ENCODE results near the gene SLCO4A1. TPM values are rescaled to one million over a fixed set of nuclear protein-coding genes. Genes with fewer than 3 reads are reported as not detected.
A peak's percentile ranks its signal among the peaks of the same experiment; 100 is the strongest.

SLCO4A1 gene
- total RNA-seq, 1 donor from 2014 or later = 26.5 TPM

DNA sequence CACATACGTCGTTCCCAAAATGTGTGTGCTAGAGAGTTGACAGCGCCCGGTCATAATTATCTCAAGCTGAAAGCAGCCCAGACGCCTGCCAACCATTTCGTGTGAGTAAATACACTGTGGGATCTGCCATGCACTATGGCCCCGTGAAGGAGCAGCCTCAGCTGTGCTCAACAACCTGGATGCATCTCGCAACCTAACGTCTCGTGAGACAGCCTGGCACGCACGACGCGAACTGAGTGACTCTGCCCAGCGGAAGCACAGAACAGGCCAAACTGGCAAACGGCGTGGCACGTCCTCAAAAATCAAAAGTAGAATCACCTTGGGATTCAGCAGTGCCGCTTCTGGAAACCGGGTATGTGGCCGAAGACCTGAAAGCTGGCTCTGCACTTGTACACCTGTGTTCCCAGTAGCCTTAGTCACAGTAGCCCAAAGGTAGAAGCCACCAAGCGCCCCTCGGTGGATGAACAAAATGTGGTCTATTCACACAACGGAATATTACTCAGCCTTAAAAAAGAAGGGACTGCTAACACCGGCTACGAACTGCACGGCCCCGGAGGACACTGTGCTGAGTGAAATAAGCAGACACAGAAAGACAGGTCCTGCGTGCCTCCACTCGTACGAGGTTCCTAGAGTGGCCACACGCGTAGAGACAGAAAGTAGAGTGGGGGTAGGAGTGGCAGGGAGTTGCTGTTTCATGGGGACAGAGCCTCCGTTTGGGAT is 27.2 kb upstream of the SLCO4A1 start:
- peak overlapping the region; percentile 38 for H3K27ac Mint-ChIP-seq (ENCODE audit: unreplicated experiment)
- peaks cover 5% of the 10 kb centered on the region for H3K36me3 Mint-ChIP-seq (ENCODE audit: unreplicated experiment)
- H3K4me3 Mint-ChIP-seq (ENCODE audit: unreplicated experiment) = peak overlapping the region; percentile 30
- H3K27me3 Mint-ChIP-seq (ENCODE audit: unreplicated experiment) = peaks cover 9% of the 10 kb centered on the region
- DNase-seq = no peak
- TF ChIP-seq, protein P1, sequence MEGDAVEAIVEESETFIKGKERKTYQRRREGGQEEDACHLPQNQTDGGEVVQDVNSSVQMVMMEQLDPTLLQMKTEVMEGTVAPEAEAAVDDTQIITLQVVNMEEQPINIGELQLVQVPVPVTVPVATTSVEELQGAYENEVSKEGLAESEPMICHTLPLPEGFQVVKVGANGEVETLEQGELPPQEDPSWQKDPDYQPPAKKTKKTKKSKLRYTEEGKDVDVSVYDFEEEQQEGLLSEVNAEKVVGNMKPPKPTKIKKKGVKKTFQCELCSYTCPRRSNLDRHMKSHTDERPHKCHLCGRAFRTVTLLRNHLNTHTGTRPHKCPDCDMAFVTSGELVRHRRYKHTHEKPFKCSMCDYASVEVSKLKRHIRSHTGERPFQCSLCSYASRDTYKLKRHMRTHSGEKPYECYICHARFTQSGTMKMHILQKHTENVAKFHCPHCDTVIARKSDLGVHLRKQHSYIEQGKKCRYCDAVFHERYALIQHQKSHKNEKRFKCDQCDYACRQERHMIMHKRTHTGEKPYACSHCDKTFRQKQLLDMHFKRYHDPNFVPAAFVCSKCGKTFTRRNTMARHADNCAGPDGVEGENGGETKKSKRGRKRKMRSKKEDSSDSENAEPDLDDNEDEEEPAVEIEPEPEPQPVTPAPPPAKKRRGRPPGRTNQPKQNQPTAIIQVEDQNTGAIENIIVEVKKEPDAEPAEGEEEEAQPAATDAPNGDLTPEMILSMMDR (IDR thresholded peaks at IDR 0.05; ENCODE audit: partially characterized antibody, unreplicated experiment) = no peak
- H3K4me1 Mint-ChIP-seq (ENCODE audit: low read depth, unreplicated experiment) = peaks cover 6% of the 10 kb centered on the region
- peaks cover 7% of the 10 kb centered on the region for H3K9me3 Mint-ChIP-seq (ENCODE audit: unreplicated experiment)

DNA sequence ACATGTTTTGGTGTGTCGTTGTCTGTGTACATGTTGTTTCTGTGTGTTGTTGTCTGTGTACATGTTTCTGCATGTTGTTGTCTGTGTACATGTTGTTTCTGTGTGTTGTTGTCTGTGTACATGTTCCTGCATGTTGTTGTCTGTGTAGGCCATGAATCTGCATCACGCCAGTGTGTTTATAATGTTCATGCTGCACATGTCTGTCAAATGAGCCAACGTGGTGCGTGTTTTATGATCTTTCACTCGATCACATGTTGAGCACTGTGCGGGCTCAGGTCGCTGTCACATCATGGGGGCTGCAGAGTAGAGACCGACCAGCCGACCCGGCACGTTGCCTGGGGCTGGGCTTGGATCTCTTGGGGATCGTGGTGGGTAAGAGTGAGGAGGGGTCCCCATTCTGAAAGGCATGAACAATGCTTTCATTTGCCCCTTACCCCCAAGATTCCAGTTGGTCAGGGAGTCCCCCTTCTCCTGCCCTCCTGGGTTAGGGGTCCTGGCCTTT is 26.5 kb upstream of the SLCO4A1 start:
- peaks cover 7% of the 10 kb centered on the region for H3K27me3 Mint-ChIP-seq (ENCODE audit: unreplicated experiment)
- peaks cover 4% of the 10 kb centered on the region for H3K9me3 Mint-ChIP-seq (ENCODE audit: unreplicated experiment)
- DNase-seq = no peak
- TF ChIP-seq, protein P1 (IDR thresholded peaks at IDR 0.05; ENCODE audit: partially characterized antibody, unreplicated experiment) = no peak
- peak overlapping the region; percentile 38 for H3K27ac Mint-ChIP-seq (ENCODE audit: unreplicated experiment)
- peaks cover 5% of the 10 kb centered on the region for H3K36me3 Mint-ChIP-seq (ENCODE audit: unreplicated experiment)
- peaks cover 3% of the 10 kb centered on the region for H3K4me1 Mint-ChIP-seq (ENCODE audit: low read depth, unreplicated experiment)
- peak overlapping the region; percentile 30 for H3K4me3 Mint-ChIP-seq (ENCODE audit: unreplicated experiment)

DNA sequence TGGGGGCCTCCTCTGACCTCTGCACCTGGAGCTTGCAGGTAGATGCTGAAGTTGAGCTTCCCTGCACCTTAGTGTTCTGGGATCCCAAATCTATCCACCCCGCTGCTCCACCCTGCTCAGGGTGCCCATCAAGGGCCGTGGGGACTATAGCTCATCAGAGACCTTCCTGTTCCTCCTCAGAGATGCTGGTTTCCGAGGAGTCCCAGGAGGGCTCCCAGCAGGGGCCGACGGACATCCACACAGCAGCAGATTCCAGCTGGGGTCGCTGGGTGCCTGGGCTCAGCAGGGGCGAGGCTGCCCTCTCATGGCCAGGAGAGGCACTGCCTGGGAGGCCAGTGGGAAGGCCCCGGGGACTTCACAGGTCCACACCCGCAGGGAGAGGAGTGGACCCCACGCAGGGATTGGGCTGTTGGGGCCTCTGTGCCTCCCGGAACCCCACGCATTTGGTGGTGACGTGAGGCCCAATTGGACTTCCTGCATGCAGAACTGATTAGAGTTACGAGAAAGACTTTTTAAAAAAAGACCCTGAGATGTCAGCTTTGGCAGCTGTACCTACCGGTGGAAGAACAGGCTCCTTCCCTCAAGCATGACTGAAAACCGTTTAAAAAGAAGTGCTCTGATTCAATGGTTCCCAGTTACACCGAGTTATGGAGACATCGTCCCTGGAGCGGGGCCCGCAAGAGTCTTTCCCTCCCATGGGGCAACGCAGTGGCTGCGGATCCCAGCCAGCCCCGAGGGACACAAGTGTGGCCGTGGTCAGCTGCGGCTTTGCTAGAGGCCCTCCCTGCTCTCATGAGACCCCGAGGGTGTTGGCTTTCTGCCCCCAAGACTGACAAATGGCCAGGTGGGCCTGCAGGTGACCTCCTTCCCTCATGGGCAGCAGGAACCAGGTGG is 25.3 kb upstream of the SLCO4A1 start:
- Mint-ChIP-seq H3K36me3 (ENCODE audit: unreplicated experiment) (no peaks in the 10 kb centered on the region), H3K27ac (ENCODE audit: unreplicated experiment) (no peak overlapping the region), H3K9me3 (ENCODE audit: unreplicated experiment) (peaks cover 6% of the 10 kb centered on the region), H3K4me1 (ENCODE audit: low read depth, unreplicated experiment) (no peaks in the 10 kb centered on the region), H3K27me3 (ENCODE audit: unreplicated experiment) (peaks cover 7% of the 10 kb centered on the region), H3K4me3 (ENCODE audit: unreplicated experiment) (no peak overlapping the region)
- DNase-seq = peak; percentile 89
- TF ChIP-seq, protein P1 (IDR thresholded peaks at IDR 0.05; ENCODE audit: partially characterized antibody, unreplicated experiment) = peak; percentile 82

DNA sequence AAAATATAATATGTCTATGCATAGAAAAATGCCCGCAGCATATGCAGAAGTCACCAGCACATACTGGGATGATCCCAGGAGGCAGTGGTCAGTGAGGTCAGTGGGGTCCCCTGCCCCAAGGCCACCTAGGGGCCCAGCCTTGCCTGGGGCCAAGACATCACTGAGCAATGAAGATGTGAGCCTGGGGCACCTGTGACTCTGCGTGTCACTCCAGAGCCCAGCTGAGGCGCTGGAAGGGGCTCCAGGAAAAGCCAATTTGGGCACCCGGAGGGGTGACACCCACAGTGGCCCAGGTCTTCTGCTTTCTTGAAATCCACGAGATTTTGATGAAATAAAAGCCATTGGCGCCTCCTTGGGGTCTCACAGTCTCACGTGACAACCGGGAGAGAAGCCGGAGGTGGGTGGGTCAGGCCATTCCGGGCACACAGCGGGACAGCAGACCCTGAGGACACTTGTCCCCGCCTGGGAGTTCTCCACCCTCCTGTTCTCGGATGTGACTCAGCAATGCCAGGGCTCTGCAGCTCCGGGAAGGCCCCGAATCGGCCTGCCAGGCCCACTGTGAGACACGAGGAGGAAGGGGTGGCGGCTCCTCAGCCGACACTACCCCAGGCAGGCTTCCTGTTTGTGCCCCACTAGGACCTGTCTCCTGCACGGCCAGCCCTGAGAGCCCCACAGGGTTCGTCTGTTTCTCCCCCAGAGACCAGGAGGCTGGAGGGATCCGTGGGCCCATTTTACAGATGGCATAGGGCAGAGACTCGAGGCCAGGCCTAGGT is 24.4 kb upstream of the SLCO4A1 start:
- TF ChIP-seq, protein P1 (IDR thresholded peaks at IDR 0.05; ENCODE audit: partially characterized antibody, unreplicated experiment) = no peak
- H3K4me3 Mint-ChIP-seq (ENCODE audit: unreplicated experiment) = no peak overlapping the region
- peaks cover 5% of the 10 kb centered on the region for H3K27me3 Mint-ChIP-seq (ENCODE audit: unreplicated experiment)
- H3K36me3 Mint-ChIP-seq (ENCODE audit: unreplicated experiment) = no peaks in the 10 kb centered on the region
- H3K4me1 Mint-ChIP-seq (ENCODE audit: low read depth, unreplicated experiment) = no peaks in the 10 kb centered on the region
- H3K9me3 Mint-ChIP-seq (ENCODE audit: unreplicated experiment) = peaks cover 4% of the 10 kb centered on the region
- H3K27ac Mint-ChIP-seq (ENCODE audit: unreplicated experiment) = no peak overlapping the region
- DNase-seq = no peak

Measured in glutamatergic neuron (in vitro differentiated cells).